GM19351 (cell line): ENCODE data around the gene PLPP3.

ENCODE experiments used
- ATAC-seq: cut with Tn5 transposase; IDR thresholded peaks from one replicate; pipeline ENCODE4 v1.9.1; 2021; ENCODE audit warnings: mild to moderate bottlenecking, moderate library complexity; ENCODE audit not compliant: unreplicated experiment

Gene PLPP3

GRCh38 chr1:56577406-56578137 is 1.8 kb downstream of the PLPP3 start:
- no peak for ATAC-seq

GRCh38 chr1:56576880-56577405 is 2.4 kb downstream of the PLPP3 start:
- no peak for ATAC-seq

DNA sequence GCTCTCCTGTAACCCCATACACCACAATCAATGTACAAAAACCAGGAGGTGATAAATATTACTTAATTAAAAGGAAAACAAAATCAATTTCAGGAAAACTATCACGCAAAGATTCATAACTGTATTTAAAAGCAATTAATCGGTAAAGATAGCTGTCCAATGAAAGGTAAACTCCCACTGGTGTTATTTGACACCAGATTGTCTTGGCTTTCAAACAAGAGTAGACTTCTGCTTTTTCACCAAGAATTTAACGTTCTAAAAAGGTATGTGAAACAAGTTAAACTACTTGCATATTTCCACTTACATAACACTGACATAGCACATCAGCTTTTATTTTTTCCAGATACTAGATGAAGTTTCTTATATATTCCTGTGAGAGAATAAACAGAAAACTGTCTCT is 3.5 kb downstream of the PLPP3 start:
- ATAC-seq = no peak

DNA sequence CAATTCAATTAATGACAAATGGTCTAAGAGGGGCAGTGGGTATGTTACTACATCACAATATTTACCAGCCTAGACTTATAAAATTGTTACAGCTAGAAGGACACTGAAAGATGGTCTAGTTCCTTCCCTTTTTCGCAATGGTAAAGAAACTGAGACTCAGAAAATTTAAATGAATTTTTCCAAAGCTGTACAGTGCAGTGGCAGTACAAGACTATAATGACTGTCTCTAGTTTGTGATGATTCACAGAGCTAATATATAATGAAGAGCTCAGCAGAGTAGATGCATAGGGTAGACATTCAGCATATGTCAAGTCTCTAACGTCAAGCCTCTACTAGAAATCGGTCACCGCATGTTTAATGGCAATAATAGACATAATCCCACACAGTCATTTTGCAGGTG is 4.6 kb downstream of the PLPP3 start:
- ATAC-seq = no peak

DNA sequence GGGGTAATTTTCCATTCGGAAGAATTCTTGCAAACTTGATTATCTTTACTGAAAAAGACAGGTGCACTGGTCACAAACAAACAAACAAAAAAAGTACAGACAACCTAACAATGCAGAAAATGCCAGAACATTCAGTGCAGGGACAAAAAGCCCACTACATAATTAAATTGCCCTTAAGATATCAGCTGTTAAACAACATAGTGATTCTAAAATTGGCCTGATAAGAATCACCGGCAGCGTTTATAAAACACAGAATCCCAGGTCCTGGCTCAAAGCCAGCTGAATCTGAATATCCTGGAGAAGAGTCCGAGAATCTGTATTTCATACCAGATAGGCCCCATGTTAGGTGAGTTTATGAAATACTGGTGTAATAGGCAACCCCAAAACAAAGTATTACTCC is 6.1 kb downstream of the PLPP3 start:
- ATAC-seq = no peak

- ATAC-seq = no peak
Measured at GRCh38 chr1:56572334-56573050, 6.9 kb downstream of the PLPP3 start.

DNA sequence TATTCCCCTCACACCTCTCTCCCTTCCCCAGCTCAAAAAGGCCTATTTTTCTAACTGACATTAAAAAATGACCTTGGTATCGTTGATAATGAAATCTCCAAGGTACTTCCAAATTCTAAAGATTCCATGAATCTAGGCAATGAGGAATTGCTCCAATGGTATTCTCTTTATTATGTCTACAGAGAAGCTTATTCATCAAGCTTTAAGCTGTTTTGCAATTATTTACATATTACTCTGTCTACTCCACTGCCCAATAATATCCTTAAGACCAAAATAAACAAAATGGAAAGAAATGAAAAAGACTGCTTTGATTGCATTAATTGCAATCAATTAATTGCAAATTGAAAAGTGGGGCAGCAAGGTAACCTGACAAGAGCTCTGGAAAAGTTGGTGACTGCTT is 7.9 kb downstream of the PLPP3 start:
- ATAC-seq = no peak

GRCh38 chr1:56570924-56571372 is 8.4 kb downstream of the PLPP3 start:
- ATAC-seq = no peak

GRCh38 chr1:56569661-56570060 is 9.7 kb downstream of the PLPP3 start:
- ATAC-seq = no peak

GRCh38 chr1:56566994-56567393 is 12.4 kb downstream of the PLPP3 start:
- ATAC-seq = no peak

DNA sequence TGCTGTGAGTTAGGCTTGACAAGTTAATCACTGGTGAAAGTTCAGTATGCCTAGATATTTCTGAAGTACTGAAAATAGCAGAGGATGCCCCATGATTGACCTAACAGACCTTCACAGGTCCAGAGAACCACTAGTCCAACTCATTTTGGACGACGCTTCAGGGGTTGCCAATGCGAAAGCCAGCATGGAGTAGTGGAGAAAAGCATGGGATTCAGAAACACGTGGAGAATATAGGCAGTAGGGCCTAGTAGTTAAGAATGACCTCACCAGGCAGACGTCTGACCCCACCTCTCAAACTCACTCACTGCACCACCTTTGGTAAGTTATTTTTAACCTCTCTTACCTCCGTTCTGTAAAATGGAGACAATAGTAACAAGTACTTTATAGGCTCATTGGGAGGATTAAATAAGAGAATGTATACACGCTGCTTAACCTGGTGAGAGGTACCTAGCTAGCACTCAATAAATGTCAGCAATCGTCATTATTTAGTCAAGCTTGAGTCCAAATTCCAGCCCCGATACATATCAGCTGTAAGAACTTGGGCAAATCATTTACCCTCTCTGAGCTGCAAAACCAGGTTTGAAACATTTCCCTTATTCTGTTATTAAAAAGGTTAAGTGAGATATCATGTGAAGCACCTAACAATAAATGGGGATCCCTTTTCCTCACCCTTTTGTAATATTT is 13.2 kb downstream of the PLPP3 start:
- ATAC-seq = no peak

DNA sequence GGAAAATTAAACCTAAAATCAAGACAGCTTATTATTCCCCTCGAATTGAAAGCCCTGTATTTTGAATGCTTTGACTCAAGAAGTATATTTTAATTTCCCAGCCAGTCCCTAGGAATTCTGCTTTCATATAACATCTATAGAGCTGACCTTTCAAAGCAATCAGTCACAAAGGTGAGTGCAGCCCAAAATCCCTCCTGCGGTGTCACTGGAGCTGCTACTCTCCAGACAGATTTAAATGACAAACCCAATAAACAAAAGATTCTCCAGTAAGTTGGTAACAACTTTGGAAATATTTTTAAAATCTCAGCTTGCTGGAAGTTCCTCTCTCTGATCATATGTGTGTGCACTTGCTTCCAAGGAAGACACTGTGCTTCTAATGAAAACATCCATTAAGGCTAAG is 14.7 kb downstream of the PLPP3 start:
- no peak for ATAC-seq

GRCh38 chr1:56563568-56563967 is 15.8 kb downstream of the PLPP3 start:
- ATAC-seq = no peak

- no peak for ATAC-seq
Measured at GRCh38 chr1:56562891-56563452, 16.4 kb downstream of the PLPP3 start.

GRCh38 chr1:56561227-56562019 is 17.9 kb downstream of the PLPP3 start:
- no peak for ATAC-seq

DNA sequence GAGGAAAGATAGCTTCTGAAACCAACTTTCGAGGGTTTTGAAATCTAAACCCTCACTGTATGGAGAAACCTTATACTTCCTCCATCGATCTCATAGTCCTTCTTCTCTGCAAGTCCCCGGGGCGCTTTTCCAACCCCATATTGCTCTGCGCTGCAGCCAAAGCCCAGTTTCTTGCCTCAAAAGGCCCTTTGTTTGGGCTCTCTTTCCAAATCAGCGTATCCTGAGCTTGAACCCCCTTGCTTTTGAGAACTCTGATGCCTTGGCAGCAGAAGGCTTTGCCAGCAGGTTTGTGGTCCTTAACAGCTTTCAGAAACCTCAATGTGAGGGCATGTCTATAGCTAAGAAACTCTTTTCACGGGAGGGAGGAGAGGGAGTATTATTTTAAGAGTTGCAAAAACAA is 21.6 kb downstream of the PLPP3 start:
- ATAC-seq = no peak

- no peak for ATAC-seq
Measured at GRCh38 chr1:56555448-56555847, 23.9 kb downstream of the PLPP3 start.

GRCh38 chr1:56553046-56553445 is 26.3 kb downstream of the PLPP3 start:
- ATAC-seq = no peak

- no peak for ATAC-seq
Measured at GRCh38 chr1:56552349-56552748, 27.0 kb downstream of the PLPP3 start.

DNA sequence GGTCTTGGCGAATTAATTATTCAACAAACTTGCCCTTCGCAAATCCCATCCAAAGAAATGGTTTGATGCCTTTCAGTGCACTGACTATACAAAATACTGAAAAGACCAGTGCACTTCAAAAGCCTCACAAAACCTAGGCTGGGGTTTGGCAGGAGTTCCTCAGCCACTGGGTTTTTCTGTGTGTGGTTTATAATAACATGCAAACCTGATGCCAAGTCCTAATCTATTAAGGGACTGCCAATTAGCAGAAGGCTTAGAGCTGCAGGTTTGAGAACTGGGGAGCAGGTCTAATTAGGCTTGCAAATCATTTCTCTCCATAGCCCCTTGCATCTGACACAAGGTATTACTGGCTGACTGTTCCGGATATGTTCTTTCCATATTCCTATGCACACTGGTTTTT is 27.7 kb downstream of the PLPP3 start:
- no peak for ATAC-seq

DNA sequence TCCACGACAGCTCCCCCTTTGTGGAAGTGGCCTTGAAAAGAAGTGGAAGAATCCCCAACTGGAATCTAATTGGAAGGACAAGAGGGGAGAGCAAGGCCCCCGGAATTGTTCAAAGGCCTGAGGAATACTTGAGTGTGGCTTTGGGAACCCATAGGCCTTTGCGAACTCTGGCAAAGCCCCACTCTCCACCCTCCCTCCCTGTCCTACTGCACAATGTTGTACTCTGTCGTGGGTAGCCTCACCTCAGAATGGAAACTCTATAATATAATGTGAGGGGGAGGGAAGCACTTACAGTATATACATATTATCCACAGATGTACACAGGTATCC is 28.5 kb downstream of the PLPP3 start:
- no peak for ATAC-seq
